GM04503 (cell line): ENCODE data around the gene SMC6.

Experiments used
- DNase-seq: peaks from one replicate; pipeline ENCODE4 v3.0.0-alpha.2; 2012; ENCODE audit warnings: low read depth

Gene SMC6

DNA sequence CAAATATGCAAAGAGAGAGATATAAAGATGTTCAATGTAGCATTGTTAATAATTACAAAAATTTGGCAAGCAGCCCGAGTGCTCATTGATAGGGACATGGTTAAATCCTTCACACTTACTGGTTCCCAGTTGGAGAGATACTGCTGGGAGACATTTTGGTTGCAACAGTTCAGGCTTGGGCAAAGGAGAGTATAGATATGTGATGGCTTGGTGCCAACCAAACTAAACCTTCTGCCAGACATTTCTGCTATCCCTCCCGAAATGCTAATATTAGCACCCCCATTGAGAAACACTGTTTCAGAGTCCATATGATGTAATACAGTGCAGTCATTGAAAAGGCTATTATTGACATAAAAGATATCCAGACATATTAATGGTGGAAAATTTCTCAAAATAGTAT is 11.8 kb upstream of the SMC6 start:
- no peak for DNase-seq

DNA sequence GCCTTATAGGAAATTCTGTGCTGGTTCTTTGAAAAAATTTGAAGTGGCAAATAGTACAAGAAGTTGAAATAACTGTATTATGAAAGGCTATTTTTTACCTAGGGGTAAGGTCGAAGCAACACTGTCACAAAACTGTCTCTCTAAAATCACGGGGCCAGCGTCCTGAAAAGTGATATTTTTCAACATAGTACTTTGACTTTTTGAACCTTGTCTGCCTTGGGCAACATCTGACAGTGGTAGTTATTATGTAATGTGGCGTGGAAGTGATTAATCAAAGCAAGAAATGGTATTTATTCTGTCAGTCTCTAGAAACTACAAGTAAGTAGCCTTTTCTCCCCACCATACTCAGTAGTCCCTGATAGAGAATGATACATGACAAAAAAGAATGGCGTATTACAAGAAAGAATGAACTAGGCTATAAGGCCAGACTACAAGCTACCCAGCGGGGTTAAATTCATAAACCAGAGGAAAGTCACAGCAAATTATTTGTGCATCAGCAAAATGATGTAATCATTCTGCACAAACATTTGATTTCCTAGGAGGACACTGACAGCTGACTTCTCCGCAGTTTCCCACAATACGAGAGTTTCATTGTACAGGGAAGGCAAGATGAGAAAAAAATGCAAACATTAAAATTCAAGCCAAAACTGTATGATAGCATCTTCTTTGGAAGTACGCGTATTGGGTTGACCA is 10.2 kb upstream of the SMC6 start:
- no peak for DNase-seq

DNA sequence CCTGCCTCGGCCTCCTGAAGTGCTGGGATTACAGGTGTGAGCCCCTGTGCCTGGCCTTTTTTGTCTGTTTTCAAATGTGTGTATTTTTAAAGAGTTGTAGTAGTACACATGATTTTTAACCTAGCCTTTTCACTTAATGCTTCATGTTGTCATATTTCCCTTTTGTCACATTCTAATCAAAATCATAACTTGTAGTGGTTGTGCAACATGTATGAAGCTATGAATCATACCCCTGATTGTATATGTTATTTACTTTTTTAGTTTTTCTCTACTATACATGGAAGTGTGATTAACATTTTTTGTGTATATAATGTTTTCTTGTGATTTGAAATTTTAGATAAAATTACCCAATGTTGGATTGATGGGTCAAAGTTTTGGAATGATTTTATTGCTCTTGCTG is 8.8 kb upstream of the SMC6 start:
- DNase-seq = no peak

DNA sequence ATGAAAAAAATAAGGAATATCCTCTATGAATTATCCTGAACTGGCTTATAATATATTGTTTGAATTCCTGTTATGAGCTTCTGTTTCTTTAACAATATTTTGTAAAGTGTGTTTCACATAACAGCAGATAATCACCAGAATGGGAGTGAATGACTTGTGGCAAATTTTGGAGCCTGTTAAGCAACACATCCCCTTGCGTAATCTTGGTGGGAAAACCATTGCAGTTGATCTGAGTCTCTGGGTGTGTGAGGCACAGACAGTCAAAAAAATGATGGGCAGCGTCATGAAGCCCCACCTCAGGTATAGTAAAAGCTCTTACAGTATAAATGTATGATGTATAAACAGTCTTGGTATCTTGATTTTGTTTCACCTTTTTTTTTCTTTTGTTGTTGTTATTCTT is 6.2 kb upstream of the SMC6 start:
- DNase-seq = no peak

DNA sequence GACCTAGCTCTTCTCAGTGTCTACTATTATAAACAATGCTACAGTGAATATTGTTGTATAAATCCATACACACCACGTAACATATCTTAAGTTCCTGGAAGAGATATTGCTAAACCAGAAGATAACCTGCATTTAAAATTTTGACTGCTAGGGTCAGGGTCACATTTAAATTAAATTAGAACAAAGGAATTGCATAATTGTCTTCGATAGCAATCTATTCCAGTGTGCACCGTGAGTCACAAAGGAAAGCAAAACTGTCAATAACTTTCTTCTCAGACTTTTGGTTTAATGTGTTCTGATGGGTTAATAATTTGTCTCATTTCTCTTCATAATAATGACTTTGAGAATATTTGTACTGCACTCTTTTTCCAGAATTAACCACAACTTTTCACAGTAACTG is 4.5 kb upstream of the SMC6 start:
- no peak for DNase-seq

DNA sequence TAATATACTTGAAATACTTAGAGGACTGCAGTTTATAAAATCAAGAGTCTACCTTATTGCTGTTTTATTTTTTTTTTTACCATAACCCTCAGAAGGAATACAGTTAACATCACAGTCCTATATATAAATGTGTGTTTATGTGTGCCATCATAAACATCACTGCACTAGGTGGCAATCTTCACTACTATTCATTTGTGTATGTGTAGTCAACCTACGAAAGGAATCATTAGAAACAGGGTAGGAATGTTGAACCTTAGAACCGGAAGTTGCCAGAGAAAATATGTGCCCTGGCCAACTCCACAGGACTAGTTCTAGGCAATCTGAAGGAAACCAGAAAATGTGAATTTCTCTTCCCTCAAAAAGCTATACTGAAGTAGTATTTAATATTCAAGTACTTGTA is 3.7 kb upstream of the SMC6 start:
- no peak for DNase-seq

DNA sequence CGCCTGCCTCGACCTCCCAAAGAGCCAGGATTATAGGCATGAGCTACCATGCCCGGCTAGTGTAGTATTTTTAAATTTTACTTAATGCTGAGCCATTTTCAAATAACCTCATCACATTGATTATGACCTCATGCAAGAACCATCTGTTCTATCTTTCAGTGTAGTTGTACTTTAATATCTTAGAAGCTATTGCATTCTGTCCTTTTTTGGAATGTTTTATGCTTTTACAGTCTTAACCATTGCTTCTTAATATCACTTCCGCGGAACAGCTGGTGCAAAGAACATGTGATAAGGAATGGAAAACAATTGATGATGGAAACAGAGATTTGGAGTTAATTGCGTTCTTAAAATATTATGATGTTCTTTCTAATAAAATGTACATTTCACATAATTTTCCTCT is 3.1 kb upstream of the SMC6 start:
- DNase-seq = no peak

DNA sequence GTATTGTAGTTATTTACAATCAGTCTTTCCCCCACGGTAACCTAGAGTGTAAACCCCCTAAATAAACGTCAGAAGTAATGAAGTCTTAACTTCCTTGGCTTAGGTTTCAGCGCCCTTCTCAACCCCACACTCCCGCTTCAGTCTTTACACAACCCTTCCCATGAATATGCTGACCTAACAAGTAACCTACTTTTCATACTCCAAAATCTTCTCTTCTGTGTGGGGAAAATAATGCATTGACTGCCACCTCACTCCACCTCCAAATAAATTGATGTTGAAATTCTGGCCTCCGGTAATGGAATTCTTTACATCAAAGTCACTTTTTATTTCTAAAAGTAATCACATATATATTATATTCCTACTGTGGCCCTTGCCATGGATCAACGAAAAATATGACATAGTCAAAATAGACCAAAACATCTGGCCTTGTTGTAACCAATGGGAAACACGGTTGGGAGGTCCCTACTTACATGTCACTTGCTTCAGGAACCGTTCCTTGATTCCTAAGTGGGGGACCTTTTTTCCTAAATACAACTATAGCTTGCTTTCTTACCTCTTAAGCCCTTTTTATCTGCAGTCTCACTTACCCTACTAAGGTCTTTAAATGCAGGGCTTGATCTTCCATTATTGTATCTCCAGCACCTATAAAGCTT is 1.3 kb upstream of the SMC6 start:
- DNase-seq = no peak

DNA sequence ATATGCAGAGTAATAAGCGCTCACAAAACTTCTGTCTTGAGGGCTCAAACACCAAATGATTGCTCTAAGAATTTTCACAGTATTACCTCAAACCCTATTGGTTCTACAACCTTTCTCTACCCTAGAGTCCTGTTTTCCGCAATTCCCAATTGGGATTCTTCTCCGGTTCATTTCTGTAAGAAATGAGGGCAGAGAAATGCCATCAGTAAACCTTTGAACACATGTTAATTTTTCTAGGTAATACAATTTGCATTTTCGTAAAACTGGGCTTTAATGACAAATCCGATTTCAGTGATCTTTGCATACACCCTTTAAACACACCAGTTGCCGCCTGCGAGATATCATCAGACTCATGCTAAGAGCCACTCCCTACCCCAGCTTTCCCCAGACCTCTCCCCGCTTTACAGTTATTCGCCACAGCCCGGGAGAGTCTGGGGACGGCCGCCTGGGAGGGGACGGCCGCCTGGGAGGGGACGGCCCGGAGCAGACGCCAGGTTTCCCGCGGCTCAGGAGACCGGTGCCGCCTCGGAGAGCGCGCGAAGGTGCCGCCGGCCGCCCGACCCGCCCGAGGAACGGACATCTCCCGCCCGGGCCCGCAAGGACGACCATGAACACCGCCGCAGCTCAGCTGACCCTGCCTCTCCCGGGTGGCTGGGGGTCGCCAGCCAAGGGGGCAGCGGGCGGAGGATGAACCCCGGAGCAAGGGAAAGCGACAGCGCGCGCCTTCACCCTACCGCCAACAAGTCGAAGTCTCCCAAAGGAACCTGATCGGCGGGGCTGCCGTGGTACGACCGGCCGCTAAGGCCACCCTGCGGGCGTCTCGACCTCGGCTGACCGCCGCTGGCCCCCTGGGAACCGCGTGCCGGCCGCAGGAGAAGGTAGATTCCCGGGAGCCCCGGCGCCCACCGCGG is 463 bp downstream of the SMC6 start:
- DNase-seq = no peak

DNA sequence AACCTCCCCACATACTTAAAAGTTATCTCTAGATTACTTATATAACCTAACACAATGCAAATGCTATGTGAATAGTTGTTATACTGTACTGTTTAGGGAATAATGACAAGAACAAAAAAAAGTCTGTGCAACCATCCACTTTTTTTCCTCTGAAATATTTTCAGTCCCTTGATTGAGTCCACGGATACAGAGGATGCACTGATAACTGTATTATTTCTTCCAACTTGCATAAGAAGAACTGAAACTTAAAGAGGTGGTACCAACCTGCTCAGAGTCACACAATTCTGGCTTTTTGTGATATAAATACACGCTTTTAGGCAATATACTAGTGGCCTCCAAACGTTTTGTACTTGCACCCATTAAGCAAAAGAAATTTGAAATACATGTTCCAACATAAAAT is 1.4 kb downstream of the SMC6 start:
- no peak for DNase-seq

DNA sequence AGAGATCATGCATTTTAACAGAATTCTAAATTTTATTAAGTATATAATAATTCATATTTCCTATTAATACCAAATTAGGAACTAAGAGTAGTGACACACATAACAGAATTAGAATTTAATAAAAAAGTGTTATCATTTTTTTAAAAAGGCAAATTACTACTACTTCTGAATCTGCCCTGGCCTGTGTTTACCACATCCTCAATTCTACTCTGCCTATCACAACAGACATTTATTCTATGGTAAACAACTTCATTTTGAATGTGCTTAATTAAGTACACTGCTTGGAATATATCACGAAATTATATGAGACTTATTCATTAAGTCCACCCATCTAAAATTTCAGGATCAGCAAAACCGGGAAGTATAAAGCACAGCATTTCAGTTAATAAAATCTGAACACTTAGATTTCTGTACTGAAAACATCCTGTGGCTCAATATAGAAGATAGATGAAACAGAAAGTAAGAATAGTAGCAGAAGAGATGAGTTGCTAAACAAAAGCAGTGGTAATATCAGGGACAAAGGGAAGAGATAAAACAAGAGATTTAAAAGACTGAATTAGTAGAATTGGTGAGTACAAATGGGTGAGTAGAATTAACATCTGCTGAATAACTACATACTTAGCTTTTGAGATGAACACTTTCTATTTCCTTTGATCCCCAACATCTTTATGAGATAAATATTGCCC is 3.7 kb downstream of the SMC6 start:
- no peak for DNase-seq

DNA sequence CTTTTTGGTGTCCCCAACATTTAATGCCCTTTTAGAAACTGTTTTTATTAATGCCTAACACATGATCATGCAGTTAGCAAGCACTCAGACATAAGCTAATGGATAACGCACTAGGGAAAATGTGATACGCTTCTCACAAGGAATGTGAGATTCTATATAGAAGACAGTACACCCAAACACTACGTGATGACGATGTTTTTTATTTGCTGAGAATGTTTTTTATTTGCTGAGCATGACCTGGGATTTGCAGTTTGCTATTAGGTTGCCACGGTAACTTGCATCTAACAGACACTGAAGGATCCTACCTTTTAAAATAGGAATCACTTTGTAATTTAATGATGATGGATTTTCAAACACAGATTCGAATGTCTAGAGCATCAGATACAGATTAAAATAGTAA is 4.9 kb downstream of the SMC6 start:
- no peak for DNase-seq

DNA sequence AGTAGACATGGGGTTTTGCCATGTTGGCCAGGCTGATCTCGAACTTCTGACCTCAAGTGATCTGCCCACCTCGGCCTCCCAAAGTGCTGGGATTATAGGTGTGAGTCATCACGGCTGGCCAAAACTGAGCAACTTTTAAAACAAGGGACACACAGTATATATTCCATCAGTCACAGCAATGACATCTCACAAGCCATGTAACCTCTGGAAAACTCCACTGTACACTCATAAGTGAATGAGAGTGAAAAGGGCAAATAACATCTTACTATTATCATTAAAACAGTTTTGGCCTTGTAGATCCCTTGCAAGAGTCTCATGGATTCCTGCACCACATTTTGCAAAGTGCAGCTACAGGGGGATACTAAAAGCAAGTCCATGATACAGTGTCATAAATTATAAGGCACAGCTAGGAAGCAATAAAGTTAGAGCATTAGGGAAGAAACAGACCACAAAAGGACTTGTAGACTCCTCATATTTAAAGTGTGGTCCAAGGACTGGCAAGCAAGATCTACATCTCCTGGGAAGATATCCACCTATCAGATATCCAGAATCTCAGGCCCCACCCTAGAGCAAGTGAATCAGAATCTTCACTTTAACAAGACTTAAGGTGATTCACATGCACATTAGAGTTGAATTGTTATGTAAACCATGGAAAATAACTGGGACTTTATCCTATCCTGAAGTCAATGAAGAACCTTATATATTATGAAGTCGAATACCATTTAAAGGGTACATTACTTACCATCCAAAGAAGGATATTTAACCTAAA is 5.7 kb downstream of the SMC6 start:
- DNase-seq = no peak

DNA sequence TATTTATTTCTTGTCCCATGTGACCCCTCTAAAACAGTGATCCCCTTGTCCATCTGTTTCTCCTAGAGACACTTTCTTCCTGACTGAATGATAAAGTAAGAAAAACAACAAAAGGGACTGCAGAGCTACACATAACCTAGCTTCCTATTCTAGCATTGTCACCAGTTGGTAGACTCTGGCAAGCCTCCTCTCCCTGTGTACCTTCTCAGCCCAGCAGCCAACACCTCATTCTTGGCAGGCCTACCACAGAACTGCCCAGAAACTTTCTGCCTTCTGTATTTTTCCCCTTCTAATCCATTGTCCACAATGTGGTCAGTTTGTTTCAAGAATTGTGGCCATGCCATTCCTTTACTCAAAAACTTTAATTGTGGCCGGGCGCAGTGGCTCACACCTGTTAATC is 13.4 kb downstream of the SMC6 start:
- no peak for DNase-seq

DNA sequence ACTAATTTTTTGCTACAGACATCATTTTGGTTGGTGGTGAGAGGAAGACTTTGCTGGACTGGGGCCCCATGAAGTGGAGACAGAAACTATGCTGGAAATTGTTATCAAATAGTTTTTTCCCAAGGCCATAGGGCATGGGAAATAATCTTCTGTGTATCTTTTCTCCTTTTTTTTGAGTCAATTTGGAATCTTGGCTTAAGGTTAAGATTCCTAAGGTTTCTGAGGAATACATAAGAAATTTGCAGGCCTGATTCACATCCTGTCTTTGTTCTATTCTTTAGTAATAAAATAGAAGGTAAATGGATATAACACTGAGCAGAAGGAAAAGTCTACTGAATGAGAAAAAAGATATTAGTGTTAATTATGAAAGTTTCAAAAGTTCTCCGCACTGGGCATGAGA is 16.6 kb downstream of the SMC6 start:
- peak; percentile 68 for DNase-seq

DNA sequence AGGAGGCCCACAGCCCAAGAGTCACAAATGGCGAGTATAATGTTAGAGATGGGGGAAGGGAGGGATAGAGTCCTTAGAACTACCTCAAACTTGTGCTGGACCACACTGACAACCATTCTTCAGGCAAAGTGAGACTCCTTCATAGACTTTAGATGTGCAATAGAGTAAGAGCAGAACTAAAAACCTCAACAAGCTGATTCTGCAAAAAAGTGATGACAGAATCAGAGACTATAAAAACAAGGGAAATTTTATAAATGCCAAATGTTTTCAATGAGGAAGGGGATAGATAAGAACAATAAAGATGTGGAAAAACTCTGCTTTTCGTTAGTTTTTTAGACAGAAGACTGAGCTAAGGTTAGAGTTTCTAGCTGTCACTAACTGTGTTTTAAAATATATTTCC is 17.7 kb downstream of the SMC6 start:
- no peak for DNase-seq

DNA sequence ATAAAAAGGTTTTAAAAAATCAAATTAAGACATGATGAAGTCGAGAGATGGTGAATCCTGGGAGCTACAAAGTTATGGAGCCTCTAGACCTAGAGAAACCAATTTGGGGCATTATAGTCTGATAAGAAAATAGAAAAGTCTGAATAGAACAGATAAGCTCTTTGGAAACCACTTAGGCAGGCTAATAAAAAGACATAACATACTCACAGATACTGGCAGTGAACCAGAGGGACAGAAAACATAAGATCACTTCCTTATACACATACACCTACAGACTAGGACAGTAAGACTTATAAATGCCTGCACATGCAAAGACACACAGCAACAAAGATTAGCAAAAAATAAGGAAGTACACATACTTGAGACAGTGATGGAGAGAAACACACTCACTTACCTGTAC is 20.0 kb downstream of the SMC6 start:
- no peak for DNase-seq

DNA sequence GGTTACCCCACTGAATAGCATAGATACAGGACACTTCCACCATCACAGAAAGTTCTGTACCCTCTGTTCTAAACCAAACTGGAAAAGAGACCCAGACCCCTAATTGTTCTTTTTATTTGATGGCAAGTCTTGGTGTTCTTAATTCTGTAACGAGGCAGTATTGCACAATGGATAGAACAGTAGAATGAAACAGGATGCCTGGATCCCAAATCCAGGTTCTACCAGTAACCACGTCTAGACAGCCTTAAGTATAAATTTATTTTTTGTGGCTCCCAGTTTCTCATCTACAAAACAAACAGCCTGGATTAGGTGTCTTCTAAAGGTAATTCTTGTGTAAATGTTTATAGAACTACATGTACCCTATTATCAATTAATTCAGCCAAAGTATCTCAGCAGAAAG is 23.7 kb downstream of the SMC6 start:
- no peak for DNase-seq

DNA sequence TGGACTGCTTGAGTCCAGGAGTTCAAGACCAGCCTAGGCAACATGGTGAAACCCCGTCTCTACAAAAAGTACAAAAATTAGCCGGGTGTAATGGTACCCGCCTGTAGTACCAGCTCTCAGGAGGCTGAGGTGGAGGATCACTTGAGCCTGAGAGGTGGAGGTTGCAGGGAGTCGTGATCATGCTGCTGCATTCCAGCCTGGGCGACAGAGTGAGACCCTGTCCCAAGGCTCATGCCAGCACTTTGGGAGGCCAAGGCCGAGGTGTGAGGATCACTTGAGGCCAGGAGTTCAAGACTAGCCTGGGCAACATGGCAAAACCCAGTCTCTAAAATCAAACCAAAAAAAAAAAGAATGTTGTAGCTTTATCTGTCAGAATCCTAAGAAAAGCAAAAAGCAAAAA is 25.4 kb downstream of the SMC6 start:
- no peak for DNase-seq

DNA sequence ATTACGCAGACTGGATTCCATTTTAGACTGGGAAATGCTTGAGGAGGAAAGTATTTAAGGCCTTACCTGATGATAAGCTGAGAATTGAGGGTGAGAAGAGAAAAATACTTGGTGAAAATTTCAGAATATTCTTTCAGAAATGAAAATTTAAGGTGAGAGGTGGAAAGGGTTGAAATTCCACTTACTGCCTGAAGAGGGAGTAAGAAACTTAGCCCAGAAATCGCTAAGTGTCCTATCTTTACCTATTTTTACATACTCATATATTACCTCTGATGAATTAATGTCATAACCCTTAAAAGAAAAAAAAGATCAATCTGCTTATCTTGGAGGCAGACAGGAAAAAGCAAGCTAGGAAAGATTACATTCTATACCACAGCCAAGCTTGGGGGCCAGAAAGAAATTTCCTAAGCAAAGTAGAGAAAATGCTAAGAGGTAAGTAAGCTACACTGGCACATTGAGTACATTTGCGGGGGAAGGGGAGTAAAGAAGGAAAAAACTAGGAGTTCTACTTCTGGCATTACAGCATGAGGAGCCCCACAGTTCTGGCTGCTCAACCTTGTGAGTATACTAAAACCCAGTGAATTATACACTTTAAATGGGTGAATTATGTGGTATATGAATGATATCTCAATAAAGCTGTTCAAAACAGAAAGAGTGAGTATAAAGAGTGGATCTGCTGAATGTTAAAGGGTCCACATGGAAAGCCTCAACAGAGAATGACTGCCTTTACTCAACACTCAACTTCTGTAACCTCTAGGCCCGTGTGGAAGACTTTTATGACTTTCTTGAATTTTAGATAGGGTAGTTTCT is 33.8 kb downstream of the SMC6 start:
- DNase-seq = no peak

DNA sequence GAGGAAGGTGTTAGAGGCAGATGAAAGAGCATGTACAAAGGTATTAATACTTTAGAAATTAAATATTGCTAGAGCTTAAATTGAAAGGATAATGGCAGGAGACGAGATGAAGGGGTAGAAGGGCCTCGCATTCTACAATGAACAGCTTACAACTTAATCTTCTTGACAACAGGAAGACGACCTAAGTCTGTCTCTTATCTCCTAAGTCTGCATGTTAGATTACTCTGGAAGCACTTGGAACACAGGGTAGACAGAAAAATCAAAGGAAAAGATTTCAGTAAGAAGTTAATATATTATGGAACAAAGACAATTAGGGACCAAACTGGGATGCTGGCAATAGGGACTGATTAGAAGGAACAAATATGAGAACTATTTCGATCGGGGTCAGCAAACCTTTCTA is 34.9 kb downstream of the SMC6 start:
- no peak for DNase-seq
